COLO668 (cell line): ENCODE measurements around the gene C12orf42.
A peak's percentile ranks its signal among the peaks of the same experiment; 100 is the strongest.

Source experiments
- DNase-seq: peaks from one replicate; lab custom pipeline; 2025; ENCODE audit not compliant: unreplicated experiment; lab: John Stamatoyannopoulos, UW

The C12orf42 gene

DNA sequence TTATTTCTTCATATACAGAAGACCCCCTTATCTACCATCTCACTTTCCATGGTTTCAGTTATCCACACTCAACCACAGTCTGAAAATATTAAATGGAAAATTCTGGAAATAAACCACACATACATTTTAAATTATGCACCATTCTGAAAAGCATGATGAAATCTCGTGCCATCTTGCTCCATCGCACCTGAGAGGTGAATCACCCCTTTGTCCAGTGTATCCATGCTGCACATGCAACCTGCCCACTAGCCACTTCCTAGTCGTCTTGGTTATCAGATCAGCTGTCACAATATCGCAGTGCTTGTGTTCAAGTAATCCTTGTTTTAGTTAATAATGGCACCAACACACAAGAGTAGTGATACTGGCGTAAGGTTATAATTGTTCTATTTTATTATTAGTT is 145.7 kb downstream of the C12orf42 start:
- no peak for DNase-seq

DNA sequence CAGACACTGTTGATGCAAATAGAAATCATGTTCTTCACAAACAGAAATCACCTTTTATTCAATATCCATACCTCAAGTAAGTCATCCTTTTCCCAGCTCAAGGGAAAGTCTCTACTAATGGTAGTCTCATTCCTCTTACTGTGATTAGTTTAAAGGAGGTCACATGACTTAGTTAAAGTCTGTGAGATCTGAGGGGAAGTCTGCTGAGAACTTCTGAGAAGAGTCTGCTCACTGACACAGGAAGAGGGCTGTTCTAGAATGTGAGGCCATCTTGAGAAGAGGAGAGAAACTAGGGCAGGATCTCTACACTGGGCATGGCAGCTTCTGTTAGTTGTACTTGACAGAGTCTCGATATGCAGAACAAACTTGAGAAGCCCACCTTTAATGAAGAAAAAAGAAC is 146.8 kb downstream of the C12orf42 start:
- no peak for DNase-seq

DNA sequence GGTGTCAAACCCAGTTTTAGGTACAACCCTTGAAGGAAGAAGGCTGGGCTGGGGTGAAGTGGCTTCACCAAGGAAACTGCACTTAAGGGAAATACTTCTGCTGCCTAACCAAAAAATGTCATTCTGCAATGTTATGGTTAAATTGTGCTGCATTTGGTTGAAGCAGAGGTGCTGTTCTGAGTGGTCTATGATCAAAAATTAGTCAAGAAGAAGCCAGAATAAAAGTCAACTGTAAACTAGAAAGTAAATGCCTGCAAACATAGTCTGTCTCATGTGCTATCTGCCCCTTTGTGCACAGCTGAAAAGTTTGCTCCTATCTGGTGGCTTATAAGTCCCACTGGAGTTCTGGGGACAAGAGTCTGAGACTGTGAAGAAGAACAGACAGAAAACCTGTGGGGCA is 158.8 kb downstream of the C12orf42 start:
- DNase-seq, result no peak

DNA sequence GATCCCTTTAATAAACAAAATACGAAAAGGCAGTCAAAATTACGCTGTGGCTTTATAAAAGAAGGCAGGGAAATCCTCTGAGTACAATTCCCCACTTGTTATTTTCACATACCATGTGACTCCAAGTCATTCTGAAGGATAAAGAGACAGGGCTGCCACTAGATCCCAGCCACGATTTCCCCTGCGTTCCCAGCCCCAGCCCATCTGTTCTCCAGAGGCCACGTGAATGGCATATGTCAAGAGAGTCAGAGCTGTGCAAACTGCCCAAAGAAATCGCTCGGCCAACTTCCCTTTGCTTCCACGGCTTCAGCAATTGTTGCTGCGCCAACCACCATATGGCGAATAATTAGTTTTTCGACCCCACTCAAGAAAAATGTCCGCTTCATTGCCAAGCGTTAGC is 161.3 kb downstream of the C12orf42 start:
- no peak for DNase-seq

DNA sequence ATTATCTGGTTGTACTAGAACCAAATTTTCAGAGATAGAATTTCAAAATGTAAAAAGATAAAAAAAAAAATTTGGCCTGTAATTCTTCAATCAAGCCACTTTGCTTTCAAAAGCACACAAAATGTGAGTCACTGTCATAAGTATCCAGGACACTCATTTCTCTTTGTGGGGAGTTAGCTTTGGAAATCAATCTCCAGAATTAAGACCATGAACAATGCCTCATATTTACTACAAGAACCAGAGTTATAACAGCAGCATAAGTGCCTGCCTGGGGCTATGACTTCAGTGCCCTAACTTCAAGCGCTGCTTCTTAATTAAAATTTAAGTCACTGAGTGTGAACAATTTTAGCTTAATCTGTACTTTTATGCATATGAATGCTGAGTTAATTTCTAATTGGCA is 162.1 kb downstream of the C12orf42 start:
- DNase-seq, result no peak

DNA sequence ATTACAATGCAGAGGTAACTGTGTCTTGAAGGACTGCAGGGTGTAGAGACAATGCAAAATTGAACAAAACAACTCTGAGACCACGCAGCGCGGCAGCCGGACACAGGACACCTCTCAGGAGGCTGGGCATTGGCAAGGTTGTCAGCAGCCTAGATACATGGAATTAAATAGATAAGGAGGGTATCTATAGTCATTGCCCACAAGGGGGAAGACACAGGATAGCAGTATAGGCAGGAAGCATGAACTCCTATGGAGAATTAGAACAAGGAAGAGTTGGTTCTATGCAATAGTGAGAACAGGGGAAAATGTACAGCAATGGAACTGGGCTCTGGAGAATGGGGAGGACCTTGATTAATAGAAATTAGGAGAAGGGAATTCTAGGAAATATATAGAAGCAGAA is 164.1 kb downstream of the C12orf42 start:
- DNase-seq, result no peak

DNA sequence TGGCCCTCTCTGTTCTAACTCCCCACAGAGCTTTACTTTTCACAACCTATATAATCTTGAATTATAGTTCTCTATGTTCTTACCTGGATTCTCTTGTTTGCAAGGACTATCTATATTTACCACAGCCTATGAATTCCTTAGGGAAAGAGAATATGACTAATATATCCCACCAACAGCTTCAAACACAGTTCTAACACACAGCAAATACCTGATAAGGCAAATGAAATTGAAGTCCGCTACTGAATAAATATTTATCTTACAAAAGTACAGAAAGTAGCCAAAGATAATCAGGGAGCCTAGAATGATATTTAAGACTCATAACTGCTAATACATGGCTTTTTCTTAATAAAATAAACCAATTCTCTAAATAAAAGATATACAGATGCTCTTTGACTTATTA is 165.1 kb downstream of the C12orf42 start:
- DNase-seq, result no peak

DNA sequence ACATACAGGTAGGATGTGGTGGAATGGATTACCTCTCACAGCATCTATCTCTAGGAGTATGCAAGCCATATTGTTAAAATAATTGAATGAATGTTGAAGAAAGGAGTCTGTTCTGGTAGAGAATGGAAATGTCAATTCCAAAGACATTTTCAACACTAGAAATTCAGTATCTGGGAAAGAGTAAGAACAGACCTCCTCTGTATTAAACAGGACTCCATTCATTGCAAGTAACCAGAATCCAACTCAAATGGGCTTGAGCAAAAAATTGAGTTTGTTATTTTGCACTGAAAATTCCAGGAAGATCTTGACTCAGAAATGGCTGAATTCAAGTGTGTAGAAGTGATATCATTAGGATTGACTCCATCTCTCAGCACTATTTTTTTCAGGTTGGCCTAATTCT is 168.1 kb downstream of the C12orf42 start:
- no peak for DNase-seq

DNA sequence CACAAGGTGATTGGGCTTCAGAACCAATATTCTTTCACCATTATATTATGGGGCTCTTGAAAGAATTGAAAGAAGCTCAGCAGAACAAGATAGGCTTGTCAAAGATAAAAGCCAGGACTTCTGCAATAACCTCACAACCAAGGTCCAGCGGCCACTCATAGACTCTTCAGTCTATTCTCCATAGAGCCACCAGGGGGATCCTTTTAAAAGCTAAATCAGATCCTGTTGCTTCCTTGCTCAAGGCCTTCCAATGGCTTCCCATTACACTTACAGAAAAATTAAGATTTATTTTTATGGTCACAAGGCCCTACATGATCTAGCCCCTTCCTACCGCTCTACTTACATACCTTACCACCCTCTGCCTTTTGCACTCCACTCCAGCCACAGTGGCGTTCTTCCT is 169.6 kb downstream of the C12orf42 start:
- no peak for DNase-seq

DNA sequence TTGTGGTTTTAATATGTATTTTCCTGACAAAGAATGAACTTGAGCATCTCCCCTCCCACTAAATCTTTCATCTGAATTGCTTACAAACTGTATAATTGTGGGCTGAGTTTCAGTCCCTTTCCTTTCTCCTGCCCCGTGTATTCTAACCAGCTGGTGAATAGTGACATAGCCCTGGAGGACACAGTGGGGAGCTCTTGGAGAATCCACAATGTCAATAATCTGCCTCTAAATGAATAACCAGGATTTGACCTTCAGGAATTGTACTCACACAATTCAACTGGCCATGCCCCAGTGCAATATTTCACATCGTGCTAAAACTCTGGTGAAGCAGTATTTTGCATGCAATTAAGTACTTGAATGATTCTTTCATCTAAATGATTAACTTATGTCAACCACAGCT is 177.2 kb downstream of the C12orf42 start:
- peak; percentile 58 for DNase-seq

DNA sequence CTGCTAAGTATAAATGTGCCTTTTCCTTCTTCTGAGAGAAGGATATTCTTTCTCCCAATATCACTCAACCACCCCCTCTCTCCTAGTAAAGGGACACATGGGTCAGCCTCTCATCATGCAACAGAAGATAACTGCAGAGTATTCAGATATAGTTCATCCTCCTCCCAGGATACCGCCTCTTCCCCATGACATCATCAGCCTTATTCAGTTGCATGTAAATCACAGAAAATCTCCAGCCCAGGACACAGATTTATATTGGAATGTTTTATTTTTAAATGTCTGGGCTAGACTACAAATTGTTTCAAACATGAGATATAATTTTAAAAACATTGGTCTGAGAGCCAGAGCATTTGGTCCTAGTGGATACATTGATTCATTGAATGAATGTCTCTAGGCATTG is 178.5 kb downstream of the C12orf42 start:
- DNase-seq, result no peak

DNA sequence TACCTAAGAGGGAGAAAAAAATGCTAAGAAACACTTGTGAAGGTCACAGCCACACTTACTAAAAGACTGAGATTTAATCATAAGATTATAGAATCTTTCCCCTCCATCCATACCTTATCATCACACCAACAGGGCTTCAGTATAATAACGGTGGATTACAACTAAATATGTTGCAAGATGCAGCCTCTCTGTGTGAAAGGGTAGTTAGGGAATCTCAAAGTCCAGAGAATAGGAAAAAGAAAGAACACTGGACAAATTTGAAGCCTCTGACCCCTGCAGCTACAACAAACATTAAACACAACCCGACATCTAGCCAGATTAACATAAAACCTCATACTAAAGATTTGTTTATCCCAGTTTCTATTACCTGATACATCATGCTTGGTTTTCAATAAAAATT is 181.0 kb downstream of the C12orf42 start:
- DNase-seq, result no peak

DNA sequence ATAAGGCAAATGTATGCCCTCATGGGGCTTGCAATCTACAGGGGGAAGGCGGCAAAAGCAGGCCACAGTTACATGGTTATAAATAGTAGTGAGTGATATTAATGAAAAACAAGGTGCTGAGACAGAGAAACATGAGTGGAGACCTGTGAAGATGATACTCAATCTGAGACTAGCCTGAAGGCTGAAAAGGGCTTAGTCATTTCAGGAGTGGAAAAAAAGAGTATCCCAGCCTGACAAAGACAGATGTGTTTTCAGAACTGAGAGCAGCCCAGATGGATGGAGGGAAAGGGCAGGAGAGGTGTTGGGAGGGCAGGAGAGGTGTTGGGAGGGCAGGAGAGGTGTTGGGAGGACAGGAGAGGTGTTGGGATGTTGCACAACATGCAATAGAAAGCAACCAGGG is 181.9 kb downstream of the C12orf42 start:
- DNase-seq, result no peak

DNA sequence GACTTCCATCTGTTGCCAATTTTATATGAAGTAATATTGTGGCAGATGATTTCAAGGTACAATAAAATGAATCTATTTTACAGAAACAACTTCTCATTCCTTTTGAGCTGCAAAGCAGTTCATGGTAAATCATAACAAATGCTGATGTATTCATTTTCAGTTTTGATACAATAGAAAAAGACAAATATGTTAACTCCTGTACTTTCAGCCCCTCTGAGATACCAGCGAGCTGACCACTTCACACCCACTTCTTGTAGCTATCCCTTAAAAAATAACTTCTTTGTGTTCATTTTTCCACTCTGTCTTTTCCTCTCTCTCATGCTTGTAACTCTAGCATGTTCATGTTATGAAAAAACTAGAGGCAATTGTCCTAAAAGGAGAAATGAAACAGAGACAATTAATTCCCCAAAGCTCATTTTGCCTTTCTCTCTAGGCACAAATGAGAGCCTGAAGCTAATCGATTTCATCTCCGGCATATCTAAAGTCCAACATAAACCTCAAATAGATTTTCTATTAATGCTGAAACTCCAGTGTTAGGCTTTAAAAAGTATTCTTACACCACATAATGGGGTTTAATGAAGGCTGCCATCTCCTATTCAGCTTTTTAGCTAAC is 182.9 kb downstream of the C12orf42 start:
- DNase-seq, result no peak

DNA sequence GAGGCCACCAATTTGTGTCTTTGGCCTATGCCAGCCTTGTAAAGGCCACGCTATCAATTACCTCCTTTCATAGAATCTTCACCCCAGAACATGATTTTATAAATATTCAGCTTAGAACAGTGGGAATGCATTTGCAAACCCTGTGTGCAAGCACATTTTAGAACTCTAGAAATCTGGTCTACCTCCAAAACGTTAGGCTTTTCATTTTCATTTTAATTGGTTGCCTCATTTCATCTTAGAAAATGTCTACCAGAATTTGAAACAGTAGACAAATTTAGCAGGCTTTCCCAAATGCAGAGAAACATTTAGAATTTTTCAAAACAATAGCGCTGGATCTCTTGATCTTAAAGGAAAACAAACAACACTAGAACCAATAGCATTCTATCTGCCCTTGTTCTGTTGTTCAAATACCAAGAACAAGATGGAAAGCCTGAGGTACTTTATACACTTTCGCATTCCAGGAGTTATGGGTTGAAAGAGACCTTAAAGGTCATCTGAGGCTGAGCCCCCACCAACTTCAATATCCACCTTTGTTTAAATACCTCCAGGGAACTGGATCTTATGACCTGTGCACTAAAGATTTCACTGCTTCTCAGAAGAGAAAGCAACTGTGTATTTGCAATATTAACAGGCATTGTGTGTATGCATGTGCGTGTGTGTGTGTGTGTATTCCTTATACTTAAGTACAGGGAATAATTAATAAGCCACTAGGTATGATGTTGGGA is 185.1 kb downstream of the C12orf42 start:
- DNase-seq, result no peak

DNA sequence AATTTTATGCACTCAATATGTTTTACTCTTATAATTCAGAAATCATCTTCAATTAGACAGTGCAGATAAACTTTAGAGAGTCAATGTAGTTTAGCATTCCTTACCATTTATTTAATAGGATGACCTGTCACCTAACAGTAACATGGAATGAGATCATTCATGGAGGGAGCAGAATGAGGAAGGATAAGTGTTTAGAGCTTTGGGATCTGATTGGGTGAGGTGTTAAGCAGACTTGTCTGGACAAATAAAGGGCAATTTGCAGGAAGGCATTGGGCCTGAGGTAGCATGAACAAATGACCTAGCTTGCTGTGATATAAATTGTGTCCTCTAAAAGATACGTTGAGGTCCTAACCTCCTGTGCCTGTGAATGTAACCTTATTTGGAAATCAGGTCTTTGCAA is 187.4 kb downstream of the C12orf42 start:
- DNase-seq, result no peak

DNA sequence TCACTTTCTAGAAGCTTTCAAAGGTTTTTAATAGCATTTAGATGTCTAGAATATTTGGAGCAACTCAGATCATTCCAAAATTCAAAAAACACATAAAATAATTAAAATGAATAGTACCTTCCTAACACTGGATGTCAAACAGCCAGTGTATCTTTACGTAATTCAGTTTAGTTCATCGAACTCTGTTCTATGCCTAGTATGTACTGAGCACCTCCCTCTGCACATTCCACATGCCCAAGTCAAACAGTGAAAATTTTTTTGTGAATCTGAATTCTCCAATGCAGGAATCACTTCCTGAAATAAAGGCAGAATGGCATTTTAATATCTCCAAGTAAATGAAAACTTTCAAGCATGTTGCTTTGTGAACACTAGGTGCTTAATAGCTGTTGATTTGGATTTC is 192.3 kb downstream of the C12orf42 start:
- no peak for DNase-seq

DNA sequence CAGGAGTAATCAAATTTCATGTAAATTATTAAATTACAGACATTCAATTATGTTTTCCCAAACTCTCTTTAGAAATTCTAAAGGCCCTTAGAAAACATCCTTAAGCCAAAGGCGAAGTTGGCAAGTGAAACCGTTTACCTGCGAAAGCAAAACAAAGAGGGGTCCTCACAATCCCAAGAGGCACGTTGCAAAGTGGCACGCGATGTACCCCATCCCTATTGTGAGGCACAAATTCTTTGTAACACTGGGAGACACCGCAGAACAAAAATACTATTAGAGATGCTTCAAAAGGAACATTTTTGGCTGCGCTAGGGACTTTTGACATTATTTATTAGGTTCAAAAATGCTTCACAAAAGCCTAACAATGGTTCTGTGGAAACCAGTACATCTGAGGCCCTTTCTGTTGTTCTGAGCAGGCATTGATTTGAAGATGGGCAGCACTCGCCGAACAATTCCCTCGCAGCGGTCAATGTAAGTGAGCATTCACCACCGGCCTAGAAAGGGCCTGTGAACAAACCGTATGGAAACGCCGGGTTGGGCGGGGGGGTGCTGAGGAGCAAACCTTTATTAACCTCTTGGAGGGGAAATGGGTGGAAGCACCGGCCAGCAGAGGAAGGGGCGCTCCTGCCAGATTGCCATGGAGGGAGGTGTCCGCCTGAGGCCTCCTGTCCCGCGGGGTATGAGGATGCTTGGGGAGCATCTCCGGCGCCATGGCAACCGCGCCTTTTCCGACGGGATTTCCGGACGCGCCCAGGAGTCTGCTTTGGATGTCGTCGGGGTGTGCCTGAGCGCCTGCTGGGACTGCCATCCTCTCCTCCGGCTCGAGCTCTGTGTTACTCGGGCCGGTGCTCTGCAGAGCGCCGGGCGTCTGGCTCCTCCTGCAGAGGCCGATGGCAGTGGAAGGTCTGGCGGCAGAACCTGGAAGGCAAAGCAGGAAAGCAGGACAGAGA is 193.9 kb downstream of the C12orf42 start:
- DNase-seq, result no peak

DNA sequence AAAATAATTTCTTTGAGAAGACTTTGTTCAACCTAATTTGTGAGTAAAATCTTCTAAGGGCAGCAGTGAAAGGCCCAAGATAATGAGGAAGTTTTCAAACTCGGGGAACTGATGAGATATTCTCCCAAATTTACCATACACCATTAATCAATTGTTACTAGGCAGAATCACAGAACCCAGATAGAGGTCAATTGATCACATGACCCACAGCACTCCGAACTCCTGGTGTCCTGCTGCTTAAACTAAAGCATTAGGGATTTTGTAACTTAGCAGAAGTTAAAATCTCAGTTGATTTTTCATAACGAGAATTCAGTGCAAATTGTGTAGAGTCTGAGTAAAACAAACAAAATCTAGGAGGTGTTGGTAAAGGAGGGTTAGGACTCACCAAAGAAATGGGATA is 207.8 kb downstream of the C12orf42 start:
- no peak for DNase-seq

DNA sequence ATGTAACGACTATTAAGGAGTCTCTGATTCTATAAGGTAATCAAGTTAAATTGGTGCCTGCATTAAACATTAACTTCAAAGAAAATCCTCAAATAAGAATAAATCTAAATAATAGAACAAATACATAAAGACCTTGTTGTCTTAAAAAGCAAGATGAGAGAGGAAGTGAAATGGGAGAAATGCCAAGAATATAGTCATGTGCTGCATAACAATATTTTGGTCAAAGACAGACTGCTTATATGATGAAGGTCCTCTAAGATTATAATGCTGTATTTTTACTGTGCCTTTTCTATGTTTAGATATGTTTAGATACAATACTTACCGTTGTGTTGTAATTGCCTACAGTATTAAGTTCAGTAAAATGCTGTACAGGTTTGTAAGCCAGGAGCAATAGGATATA is 213.6 kb downstream of the C12orf42 start:
- DNase-seq, result no peak

DNA sequence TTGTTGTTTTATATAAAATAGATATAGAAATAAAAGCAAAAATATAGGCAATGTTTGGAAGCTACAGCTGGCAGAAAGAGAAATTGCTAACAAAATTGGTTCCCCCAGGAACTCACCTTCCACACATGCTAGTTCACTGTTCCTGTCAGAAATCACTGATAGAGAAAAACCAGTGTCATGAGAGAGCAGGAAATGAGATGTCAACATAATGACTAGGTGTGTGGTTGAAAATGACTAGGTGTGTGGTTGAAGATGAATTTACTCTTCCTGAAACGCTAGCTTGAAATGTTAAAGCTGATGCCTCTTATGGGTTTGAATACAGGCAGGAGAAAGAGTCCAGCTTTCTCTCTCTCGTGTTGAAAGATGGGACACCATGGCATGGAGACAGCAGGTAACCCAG is 216.3 kb downstream of the C12orf42 start:
- DNase-seq, result no peak

DNA sequence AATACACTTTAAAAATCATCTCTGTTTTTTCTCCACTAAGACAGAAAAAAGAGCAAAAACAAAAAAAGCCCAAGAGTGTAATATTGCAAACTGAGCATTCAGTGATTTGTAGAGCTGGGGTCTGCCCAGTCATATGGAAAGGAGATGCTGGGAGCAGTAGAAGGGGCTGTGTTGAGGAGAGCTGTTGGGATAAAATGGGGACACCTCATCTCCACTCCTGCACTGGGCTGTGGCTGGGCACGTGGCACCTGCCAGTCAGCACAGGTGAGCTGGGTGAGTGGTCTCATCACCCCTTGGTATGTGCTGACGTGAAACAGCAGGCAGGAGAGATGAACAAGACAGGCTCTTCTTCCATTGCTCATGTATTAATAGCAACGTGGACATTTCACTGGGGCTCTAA is 217.4 kb downstream of the C12orf42 start:
- peak; percentile 60 for DNase-seq
